OCI-LY7 (cell line): ENCODE data around the gene CIB1. TPM values are rescaled to one million over a fixed set of nuclear protein-coding genes. Genes with fewer than 3 reads are reported as not detected.
A peak's percentile ranks its signal among the peaks of the same experiment; 100 is the strongest.

Experiments used
- BruUV-seq: library from RNA; stranded (reverse); fragments of 400-500 nt; replicated peaks from 2 replicates; lab custom pipeline; 2021; lab: Mats Ljungman, UMichigan
- CTCF ChIA-PET: fragments of 300-600 bp; sonication (Branson Sonifier 250); formaldehyde crosslinking; loops from one replicate; lab custom pipeline; 2022; ENCODE audit warnings: antibody characterized with exemption; ENCODE audit not compliant: unreplicated experiment; lab: Charles Lee
- POLR2A ChIA-PET: fragments of 300-600 bp; sonication (Branson Sonifier 250); formaldehyde crosslinking; loops from one replicate; lab custom pipeline; 2022; ENCODE audit warnings: antibody characterized with exemption; lab: Charles Lee
- DNase-seq: peaks from one replicate; pipeline ENCODE4 v3.0.0-alpha.2; 2015; ENCODE audit warnings: low spot score
- H2AFZ ChIP-seq: fragments of 200-600 bp; sonication (generic), shearing (Covaris generic); 2 replicates; pipeline ENCODE4 v1.6.1; 2014; ENCODE audit warnings: mild to moderate bottlenecking, antibody characterized with exemption, low read length, moderate library complexity
- H3K27ac ChIP-seq: fragments of 200-600 bp; sonication (generic); 2 replicates; pipeline ENCODE4 v1.5.1; 2014; ENCODE audit warnings: mixed run types, low read depth, mild to moderate bottlenecking, moderate library complexity, low read length, inconsistent platforms; ENCODE audit not compliant: poor library complexity, severe bottlenecking
- H3K36me3 ChIP-seq: fragments of 200-600 bp; sonication (generic); 2 replicates; pipeline ENCODE4 v1.6.1; 2014; ENCODE audit warnings: mild to moderate bottlenecking, antibody characterized with exemption, low read length, moderate library complexity, mixed read lengths; ENCODE audit not compliant: insufficient read depth
- H3K4me1 ChIP-seq: fragments of 200-600 bp; sonication (generic); 2 replicates; pipeline ENCODE4 v1.5.1; 2014; ENCODE audit warnings: mild to moderate bottlenecking, low read length; ENCODE audit not compliant: insufficient read depth, poor library complexity, severe bottlenecking
- H3K4me2 ChIP-seq: fragments of 200-600 bp; sonication (generic); 2 replicates; pipeline ENCODE4 v1.6.1; 2014; ENCODE audit warnings: mild to moderate bottlenecking, low read length
- H3K4me3 ChIP-seq: fragments of 200-600 bp; sonication (generic); 2 replicates; pipeline ENCODE4 v1.5.1; 2014; ENCODE audit warnings: mild to moderate bottlenecking, low read depth, low read length; ENCODE audit not compliant: poor library complexity, severe bottlenecking
- H3K79me2 ChIP-seq: fragments of 200-600 bp; sonication (generic); 2 replicates; pipeline ENCODE4 v1.6.1; 2016; ENCODE audit warnings: low read depth, mild to moderate bottlenecking, low read length, moderate library complexity, mixed read lengths; ENCODE audit not compliant: insufficient read depth
- H3K9me2 ChIP-seq: fragments of 200-600 bp; sonication (generic); 2 replicates; pipeline ENCODE4 v1.6.1; 2016; ENCODE audit warnings: mild to moderate bottlenecking, low read length, mixed read lengths; ENCODE audit not compliant: insufficient read depth
- H3K9me3 ChIP-seq: fragments of 200-600 bp; sonication (generic); 2 replicates; pipeline ENCODE4 v1.6.1; 2014; ENCODE audit warnings: mild to moderate bottlenecking, mixed run types, low read length, mixed read lengths
- H4K20me1 ChIP-seq: fragments of 200-600 bp; sonication (generic); 2 replicates; pipeline ENCODE4 v1.6.1; 2014; ENCODE audit warnings: mild to moderate bottlenecking, antibody characterized with exemption, low read length, moderate library complexity, mixed read lengths; ENCODE audit not compliant: insufficient read depth
- EZH2phosphoT487 ChIP-seq: fragments of 200-600 bp; sonication (generic); IDR thresholded peaks from 2 replicates; pipeline ENCODE4 v1.6.1; 2018; ENCODE audit warnings: low read depth, borderline replicate concordance, mild to moderate bottlenecking, mixed run types, antibody characterized with exemption, low read length, moderate library complexity, mixed read lengths
- intact Hi-C: fragments of 100-400 bp; cut with micrococcal nuclease; formaldehyde crosslinking; loops from one replicate; pipeline ENCODE4 v1.10.0; 2022; ENCODE audit not compliant: unreplicated experiment
- total RNA-seq, 2 experiments: library from RNA; depleted of rRNA in 1 of 2; stranded (reverse); fragments of >200 nt in 1 of 2; shearing (Covaris generic) in 1 of 2; gene quantifications; 2 replicates each; pipeline ENCODE4 v1.2.3, GENCODE V29; 2014 to 2022
- TF ChIP-seq, protein P1 (sequence below): fragments of 200-600 bp; sonication (generic); conservative IDR thresholded peaks from 2 replicates; pipeline ENCODE4 v1.5.1; 2014; ENCODE audit warnings: mild to moderate bottlenecking, antibody characterized with exemption, low read length, moderate library complexity, mixed read lengths

The CIB1 gene
- total RNA-seq, 2 experiments from 2014 or later, result 52.8 to 54.5 TPM

DNA sequence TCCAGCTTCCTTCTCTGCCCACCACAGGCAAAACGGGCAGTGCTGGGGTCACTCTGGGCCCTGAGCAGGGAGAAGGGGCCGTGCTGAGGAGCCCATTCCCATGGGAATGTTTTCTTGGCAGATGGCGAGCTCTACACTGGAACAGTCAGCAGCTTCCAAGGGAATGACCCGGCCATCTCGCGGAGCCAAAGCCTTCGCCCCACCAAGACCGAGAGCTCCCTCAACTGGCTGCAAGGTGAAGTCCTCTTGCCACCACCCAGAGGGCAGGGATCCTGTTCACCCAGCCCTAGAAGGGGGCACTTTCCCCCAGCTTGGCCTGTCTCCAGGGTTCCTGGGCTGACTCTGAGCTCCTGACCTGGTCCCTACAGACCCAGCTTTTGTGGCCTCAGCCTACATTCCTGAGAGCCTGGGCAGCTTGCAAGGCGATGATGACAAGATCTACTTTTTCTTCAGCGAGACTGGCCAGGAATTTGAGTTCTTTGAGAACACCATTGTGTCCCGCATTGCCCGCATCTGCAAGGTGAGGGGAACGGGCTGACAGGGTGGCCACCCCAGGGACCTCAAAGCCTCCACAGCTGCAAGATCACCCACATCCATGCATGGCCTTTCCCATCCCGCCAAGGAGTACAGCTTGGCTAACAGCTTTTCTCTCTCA, 12.4 kb downstream of the CIB1 start:
- Histone ChIP-seq H2AFZ (no peak overlapping the region), H3K36me3 (peaks cover 28% of the 10 kb centered on the region; the same call in 1 of the 2 replicates), H3K4me1 (peaks cover 5% of the 10 kb centered on the region), H3K27ac (no peak overlapping the region), H4K20me1 (no peaks in the 10 kb centered on the region), H3K4me3 (no peak overlapping the region), H3K9me2 (no peaks in the 10 kb centered on the region), H3K9me3 (no peaks in the 10 kb centered on the region), H3K79me2 (no peaks in the 10 kb centered on the region), H3K4me2 (no peak overlapping the region)
- BruUV-seq, result no TSS peak
- intact Hi-C loops, result no loop called here
- CTCF ChIA-PET, result interaction anchor here (1.1 to 1.2 kb wide), 3 partner anchors 10 to 60 kb away, joined by 4 to 8 read pairs (median 4); no protein-coding TSS in a partner anchor
- TF ChIP-seq, protein P1, sequence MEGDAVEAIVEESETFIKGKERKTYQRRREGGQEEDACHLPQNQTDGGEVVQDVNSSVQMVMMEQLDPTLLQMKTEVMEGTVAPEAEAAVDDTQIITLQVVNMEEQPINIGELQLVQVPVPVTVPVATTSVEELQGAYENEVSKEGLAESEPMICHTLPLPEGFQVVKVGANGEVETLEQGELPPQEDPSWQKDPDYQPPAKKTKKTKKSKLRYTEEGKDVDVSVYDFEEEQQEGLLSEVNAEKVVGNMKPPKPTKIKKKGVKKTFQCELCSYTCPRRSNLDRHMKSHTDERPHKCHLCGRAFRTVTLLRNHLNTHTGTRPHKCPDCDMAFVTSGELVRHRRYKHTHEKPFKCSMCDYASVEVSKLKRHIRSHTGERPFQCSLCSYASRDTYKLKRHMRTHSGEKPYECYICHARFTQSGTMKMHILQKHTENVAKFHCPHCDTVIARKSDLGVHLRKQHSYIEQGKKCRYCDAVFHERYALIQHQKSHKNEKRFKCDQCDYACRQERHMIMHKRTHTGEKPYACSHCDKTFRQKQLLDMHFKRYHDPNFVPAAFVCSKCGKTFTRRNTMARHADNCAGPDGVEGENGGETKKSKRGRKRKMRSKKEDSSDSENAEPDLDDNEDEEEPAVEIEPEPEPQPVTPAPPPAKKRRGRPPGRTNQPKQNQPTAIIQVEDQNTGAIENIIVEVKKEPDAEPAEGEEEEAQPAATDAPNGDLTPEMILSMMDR, result peak; percentile 77
- TF ChIP-seq EZH2phosphoT487, result no peak
- POLR2A ChIA-PET, result interaction anchor here (0.7 to 1.2 kb wide), 4 partner anchors 11 to 411 kb away, joined by 3 to 4 read pairs (median 4); partner anchors contain the start of genes CIB1, GDPGP1 and SEMA4B
- peak; percentile 52 for DNase-seq

- H4K20me1 ChIP-seq, result no peaks in the 10 kb centered on the region
- intact Hi-C loops, result loop anchor here (1.0 kb wide), 2 partner anchors 57 to 76 kb away; no protein-coding TSS in a partner anchor
- H3K9me3 ChIP-seq, result no peaks in the 10 kb centered on the region
- TF ChIP-seq EZH2phosphoT487, result no peak
- TF ChIP-seq, protein P1, result peak; percentile 88
- no TSS peak for BruUV-seq
- no peak overlapping the region for H3K4me3 ChIP-seq
- peaks cover 5% of the 10 kb centered on the region for H3K4me1 ChIP-seq
- POLR2A ChIA-PET, result interaction anchor here (0.6 to 0.9 kb wide), 2 partner anchors 18 to 47 kb away, joined by 3 read pairs; partner anchors contain the start of gene SEMA4B
- H3K79me2 ChIP-seq, result no peaks in the 10 kb centered on the region
- CTCF ChIA-PET, result interaction anchor here (1.1 kb wide), 1 partner anchor 28 kb away, joined by 3 read pairs; no protein-coding TSS in a partner anchor
- H3K4me2 ChIP-seq, result no peak overlapping the region
- no peaks in the 10 kb centered on the region for H3K9me2 ChIP-seq
- peaks cover 14% of the 10 kb centered on the region; the same call in 1 of the 2 replicates for H3K36me3 ChIP-seq
- H2AFZ ChIP-seq, result no peak overlapping the region
- DNase-seq, result peak; percentile 69
- no peak overlapping the region for H3K27ac ChIP-seq
Measured at GRCh38 chr15:90219421-90220141, 14.2 kb downstream of the CIB1 start.
